ENCODE measurements around the gene ATG9A.

- no peak for TF ChIP-seq CTCF (IDR thresholded peaks at IDR 0.05; ENCODE audit: low read depth, low read length, poor library complexity, severe bottlenecking)
- no peak for TF ChIP-seq EZH2phosphoT487 (IDR thresholded peaks at IDR 0.05; ENCODE audit: borderline replicate concordance, low read length)
Observed at GRCh38 chr2:219249203-219249980, 20.0 kb upstream of the ATG9A start.
